A172 (cell line): ENCODE measurements around the gene PRG3. TPM values are rescaled to one million over a fixed set of nuclear protein-coding genes. Genes with fewer than 3 reads are reported as not detected.

ENCODE experiments used
- DNase-seq: peaks from one replicate; pipeline ENCODE4 v3.0.0-alpha.2; 2015; ENCODE audit warnings: low spot score
- total RNA-seq: library from RNA; depleted of rRNA; stranded (reverse); fragments of >200 nt; shearing (Covaris generic); gene quantifications from 2 replicates; pipeline ENCODE4 v1.2.3, GENCODE V29; 2014

PRG3 gene
- total RNA-seq, 1 experiment from 2014 or later, result not detected

DNA sequence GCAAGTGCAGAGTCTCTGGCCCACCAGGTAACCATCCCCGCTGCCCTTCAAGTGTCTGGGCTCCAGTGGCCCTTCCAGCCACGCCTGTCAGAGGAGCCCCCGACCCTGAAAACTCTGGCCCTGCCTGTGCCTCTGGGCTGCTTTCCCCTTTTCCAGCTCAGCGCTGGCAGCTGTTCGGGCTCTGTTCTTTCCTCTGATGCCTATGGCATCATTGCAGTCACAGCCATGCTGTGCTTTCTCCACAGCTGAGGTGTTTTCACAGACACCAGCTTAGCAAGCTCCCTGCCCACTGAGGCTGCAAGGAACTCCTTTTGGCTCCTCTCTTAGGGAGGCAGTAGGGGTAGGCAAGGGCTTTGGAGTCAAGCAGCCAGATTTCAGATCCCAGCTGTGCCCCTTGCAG, 21.6 kb downstream of the PRG3 start:
- DNase-seq, result no peak

DNA sequence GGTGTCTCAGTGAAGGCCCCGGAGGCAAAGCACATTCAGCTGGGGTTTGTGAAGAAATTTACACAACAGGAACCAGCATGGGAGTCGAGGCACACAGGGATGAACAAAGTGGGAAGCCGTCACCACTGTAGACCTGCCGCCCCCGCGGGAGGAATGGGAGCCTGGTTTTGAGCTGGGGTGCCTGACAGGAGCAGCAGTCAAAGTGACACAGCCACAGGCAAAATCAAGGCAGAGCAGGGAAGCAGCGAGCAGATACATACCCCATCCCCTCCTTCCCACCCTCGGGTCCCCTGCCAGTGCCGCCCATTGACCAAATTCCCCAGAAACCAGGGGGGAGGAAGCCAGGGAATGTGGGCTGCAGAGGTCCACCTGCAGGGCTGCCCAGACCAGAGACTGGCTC, 22.0 kb downstream of the PRG3 start:
- no peak for DNase-seq

DNA sequence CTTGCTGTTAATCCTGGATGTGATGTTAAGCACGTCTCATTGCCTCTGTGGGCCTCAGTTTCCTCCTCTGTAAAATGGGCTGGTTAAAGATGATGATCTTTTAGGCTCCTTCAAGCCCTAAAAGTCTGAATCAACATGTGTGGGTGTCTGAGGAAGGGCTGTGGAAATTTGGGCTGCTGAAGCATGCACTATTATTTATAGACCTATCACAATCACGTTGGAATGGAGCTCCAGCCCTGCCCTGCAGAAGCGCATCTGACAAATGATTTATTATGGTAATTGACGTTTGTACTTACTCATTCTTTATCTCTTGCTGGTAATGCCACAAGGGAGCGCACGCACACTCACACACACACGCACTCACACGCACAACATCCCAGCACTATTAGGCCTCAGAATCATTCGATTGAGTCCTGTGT, 22.4 kb downstream of the PRG3 start:
- no peak for DNase-seq

DNA sequence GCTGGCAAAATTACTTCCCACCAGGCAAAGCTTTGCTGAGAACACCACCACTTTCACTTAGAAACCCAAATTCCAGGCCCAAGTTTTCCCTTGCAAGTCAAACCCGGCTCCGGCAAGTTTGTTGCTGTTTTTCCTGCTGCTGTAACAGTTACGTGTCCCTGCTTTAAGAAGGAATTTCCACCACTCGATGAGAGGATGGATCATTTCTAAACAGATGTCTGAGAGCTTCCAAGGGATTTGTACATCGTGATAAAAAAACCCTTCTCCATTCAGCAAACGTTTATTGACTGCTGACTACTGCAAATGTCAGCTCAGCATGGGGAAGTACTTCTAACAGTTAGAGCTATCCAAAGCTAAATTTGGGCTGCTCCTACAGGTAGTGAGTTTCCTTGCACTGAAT, 23.1 kb downstream of the PRG3 start:
- DNase-seq, result no peak

DNA sequence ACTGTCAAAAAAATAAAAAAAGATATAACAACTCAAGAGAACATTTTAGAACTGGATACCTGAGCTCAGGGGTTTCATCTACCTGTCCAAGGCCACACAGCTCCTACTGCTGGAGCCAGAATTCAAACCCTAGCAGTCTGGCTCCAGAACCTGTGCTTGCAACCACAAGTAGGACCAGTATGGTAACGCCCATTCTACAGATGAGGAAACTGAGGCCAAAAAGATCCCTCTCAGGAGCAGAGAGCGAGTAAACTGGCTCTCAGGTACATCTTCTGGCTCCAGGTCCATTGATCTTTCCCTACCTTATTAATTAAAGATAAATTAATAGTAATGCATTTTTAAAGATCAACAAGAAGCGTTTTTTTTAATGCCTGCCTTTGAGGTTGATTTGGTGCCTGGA, 23.6 kb downstream of the PRG3 start:
- DNase-seq, result no peak

DNA sequence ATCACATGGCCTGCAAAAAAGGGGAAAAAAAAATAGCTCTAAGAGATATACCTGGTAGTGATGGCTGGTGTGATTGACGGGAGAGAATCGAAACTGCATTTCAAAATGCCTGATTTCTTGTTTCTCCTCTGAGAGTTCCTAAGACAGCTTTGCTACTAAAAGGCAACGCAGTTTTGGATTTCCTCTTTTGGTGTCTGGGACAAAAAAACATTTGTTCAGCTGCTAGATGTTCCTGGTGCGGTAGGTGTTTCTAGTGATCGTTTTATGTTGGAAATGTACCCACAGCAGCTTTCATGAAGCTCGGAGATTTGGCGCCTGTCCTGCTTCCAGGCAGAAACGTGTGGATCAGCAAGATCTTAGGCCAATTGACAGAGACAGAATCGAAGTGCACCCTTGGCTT, 24.7 kb downstream of the PRG3 start:
- DNase-seq, result no peak

DNA sequence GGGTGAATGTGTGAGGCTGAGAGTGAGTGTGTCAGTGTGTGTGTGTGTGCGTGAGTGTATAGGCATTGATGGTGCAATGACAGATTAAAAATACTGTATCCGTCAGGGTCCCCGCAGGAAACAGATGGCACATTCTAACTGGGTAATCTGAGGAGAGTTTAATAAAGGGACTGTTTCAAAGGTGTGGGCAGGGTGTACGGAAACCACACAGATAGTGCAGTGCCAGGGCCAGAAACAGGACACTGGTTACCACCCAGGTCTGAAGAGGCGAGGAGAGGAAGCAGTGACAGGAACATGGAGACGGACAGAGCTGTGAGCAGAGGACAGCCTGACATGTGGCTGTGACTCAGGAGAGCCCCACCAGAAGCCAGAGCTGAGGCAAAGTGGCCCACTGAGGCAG, 26.3 kb downstream of the PRG3 start:
- no peak for DNase-seq

DNA sequence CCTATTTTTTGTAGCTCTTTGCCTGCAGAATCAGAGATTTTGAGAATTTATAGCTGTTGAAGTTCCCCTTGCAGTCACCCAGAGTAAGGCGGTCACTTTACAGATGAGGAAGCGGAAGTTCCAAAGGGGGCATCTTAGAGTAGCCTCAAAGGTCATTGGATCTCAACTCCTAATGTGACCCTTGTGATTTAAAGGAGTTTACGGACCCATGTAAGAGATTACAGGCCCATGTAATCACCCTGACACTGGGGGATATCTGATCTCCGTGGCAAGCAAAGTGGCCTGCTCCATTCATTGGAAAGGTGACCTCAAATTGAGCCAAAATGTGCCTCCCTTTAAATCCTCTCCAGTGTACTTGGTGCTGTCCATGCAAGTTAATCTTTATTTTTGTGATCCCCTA, 27.1 kb downstream of the PRG3 start:
- DNase-seq, result no peak

DNA sequence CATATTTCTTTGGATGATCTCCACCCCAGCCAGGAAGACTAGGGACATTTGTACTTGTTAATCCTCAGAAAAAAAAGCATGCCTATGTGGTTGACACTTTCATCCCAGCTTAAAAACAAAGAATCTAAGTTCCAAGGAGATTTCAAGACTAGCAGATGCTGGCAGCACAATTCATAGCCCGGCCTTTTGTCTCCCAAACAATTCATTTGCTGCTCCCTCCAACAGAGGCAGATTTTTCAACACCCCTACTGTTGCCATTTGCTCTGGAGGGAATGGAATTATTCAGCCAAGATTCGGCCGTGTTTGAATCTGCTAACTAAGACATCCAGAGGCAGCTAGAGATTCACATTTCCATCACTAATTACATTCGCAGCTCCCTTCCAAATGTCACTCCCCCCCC, 27.5 kb downstream of the PRG3 start:
- no peak for DNase-seq

DNA sequence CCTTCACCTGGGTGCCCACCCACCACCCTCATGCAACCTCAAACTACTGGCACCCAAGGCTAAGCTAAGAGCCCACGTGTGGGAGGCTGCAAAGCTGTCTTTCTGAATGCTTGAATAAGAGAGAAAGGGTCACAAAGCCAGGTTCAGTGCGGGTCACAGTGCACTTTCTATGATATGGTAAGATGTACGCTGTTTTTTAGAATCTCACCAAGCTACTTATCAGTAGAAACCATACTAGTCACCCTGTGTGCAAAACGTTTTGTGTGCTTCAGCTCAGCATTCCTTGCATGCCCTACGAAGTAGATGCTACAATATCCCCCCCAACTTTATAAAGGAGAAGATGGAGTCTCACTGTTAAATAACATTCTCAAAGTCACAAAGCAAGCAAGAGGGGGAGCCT, 27.9 kb downstream of the PRG3 start:
- DNase-seq, result no peak

DNA sequence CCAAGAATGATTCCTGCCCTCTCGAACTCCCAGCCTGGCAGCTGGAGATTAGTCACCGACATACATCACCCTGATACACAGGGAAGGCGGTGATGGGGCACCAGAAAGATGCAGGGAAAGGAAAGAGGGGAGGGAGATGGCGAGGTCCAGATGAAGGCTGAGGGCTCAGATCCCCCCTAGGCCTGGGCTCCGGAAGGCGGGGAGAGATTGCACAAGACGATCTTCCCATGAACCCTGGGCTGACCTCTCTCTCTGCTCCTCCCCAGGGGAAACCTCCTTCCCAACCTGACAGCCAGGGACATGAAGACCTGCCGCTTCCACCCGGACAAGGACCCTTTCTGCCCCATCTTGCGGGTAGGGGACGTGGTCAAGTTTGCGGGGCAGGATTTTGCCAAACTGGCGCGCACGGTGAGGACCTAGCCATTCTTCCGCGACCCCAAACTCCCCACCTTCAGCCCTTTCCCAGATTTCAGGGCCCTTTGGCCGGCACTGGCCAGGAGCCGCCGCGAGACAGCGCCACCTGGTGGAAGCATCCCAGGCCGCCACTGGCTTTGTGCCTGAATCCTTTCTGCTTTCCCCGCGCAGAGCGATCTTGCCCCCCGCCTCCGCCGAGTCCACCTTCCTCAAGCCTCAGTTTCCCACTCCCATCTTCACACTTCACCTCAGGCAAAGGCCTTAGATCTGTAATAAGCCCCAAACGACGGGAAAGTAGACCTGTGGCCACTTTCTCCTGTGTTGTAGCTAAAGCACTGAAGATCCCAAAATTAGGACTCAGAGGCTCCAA, 31.3 kb downstream of the PRG3 start:
- peak; percentile 45 for DNase-seq

DNA sequence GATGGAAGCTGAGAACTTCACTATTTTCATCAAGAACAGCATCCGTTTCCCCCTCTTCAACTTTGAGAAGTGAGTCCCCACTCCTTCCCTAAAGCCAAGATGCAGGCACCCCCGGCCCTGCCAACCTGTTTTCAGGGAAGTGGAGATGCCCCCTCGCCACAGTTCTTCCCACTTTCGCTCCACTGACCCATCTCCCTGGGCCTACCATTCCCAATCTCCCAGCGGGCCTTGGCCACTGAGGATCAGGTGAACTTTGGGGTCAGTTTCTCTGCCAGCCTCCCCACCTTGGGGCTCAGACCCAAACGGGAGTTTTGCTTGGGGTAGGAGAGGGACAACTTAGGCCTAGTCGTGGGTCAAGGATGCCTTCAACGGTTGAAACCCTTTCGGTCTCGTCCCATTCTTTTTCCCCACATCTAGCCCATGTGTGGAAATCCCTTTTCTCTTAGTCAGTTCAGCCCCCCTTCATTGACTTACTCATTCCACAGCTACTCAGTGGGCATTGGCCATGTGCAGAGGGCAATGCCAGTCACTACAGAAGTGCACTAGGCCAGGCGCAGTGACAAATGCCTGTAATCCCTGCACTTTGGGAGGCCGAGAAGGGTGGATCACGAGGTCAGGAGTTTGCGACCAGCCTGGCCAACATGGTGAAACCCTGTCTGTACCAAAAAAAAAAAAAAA, 32.2 kb downstream of the PRG3 start:
- no peak for DNase-seq

DNA sequence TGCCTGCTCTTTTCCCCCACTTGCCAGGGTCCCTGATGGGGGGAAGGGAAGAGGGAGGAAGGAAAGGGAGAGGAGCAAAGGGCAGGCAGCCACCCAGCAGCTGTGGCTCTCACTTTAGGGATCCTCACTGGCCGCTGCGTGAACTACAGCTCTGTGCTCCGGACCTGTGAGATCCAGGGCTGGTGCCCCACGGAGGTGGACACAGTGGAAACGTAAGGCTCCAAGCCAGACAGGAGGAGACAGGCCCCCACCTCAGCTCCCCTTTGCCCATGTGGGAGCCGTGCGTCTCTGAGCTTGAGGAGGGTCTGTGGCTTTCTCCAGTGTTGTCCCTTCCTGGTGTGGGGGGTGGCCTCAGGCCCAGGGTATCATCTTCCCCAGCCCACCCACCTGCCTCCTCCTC, 32.9 kb downstream of the PRG3 start:
- DNase-seq, result no peak

DNA sequence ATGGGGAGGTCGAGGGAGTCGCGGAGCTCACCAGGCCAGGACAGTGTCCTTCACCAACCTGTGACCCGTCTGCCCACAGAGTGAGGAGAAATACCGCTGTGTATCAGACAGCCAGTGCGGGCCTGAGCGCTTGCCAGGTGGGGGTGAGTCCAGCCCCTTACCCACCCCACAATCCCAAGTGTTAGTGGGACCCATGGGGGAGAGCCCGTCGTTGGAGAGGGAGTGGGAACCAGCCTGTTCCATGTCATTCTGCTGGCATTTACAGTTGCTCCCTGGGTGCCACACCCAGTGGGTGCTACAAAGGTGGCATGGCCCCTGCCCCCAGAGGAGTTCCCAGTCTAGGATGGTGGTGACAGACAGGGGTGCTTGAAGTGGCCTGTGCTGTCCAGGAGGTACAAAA, 33.6 kb downstream of the PRG3 start:
- DNase-seq, result no peak

DNA sequence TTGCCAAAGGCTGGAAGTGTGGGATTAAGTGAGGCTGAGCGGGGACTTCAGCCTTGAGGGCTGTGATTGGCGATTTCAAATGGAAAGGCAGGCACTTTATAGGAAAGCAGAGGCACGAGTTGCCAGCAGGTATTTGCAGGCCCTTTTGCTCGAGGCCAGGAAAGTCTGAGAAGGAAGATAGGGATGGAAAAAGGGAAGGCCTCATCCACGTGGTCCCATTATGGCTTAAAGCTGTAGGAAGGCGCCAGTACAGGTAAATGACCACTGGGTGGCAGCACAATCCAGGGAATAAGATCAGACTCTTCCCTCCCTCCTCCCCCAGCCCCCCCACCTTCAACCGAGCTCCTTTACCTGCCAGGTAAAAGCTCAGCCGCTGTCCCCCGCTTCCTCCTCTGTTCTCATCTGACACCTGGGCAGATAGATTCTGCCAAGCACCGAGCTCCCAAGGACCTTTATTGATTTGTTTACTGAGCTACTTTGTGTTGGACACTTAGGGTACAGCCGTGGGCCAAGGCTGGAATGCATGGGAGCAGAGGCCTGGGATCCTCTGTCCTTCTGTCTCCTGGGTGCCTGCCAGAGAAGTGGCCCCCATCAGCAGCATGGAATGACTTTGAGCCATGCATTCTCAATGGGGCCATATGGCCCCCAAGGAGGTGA, 35.3 kb downstream of the PRG3 start:
- peak; percentile 77 for DNase-seq

DNA sequence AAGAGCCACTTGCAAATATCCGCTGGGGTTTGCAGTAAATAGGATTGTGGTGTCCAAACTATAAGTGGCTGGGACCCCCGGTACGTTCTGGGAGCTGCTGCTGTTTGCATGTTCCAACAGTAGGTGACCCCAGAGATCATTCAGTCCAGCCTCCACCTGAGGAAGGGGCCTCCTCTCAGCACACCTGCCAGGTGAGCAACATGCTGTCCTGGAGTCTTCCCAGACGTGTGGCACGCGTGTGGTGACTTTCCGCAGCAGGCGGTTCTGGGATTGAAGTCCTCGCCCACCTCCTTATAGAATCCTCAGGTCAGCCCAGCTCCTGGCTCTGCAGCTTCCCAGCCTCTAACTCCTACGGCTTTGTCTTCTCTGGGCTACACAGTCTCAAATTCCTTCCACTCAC, 36.1 kb downstream of the PRG3 start:
- no peak for DNase-seq

DNA sequence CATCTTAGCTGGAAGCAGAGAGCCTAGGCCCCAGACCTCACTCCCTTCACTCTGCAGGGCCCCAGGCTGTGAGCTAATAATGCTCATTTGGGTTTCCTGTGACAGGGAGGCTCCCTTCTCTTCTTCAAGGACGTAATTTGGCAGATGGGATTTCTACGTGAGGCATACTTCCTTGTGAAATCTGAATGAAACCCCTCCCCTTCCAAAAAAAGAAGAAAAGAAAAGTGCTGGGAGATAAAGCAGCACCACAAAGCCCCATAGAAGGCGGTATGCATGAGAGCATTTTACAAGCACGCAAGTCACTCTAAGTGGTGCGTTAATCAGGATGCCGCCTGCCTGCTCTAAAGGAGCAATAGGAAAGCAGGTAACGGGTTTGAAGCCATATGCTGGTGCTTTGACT, 37.1 kb downstream of the PRG3 start:
- DNase-seq, result no peak

DNA sequence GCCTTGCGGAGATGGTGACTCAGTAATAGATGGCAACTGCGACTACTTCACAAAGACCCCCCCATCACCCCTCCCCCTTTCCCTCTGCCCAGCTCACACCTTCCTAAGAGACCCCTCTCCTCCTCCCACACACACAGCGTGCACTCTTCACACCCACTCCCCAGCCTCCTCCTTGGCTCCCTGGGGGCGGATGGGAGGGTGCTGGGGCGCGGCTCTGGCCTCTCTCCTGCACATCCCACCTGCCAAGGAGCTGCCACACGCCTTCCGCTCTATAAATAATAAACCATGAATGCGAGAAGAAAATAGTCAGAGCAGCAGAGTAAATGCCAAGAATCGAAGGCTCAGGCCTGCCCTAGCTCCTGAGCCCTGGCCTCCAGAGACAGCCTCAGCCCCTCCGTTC, 38.2 kb downstream of the PRG3 start:
- no peak for DNase-seq

DNA sequence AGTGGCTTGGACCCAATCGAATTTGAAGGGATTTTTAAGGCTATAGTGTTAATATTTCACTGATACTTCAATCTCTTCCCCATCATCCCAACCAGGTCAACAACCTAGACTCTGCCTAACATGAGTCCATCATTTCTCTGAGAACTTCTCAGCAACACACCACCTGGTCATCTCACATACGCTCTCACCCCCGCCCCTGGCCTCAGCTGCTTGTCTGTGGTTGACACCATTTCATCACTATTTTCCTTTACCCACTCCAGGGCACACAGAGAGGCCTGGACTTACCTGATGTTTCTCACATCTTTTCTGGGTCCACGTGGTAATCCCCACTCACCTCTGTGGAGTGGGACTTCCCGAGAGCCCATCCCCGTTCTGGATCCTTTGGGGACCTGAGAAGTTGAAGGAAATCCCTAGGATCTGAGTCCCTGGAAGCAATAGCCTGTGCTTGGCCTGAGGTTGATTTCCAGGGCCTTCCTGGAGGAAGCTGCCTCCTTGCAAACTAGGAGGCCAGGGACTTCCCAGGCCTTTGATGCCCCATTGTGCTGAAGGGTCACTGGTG, 39.6 kb downstream of the PRG3 start:
- DNase-seq, result no peak

DNA sequence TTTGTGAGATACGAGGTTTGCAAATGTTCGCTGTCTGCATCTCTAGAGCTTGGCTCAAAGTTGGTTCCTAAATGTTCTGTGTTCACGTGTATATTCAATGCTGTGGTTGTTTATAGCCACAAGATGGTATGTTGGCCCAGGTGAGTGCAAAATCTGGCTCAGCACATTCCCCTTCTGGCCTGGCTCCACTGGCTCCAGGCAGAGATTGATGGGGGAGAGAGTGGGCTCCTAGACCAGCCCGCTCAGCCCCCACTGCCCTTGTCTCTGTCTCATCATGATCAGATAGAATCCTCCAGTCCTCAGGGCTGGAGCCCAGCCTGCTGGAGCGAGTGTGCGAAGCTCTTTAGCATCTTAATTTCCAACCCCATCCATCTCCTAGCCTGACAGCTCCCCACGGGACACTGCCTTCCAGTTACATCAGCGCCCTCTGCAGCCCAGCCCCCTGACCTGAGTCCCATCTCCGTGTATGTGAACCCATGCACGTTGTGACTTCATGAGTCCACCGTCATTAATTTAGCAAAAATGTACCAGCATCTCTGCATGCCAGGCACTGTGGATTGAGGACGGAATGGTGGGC, 40.8 kb downstream of the PRG3 start:
- no peak for DNase-seq

DNA sequence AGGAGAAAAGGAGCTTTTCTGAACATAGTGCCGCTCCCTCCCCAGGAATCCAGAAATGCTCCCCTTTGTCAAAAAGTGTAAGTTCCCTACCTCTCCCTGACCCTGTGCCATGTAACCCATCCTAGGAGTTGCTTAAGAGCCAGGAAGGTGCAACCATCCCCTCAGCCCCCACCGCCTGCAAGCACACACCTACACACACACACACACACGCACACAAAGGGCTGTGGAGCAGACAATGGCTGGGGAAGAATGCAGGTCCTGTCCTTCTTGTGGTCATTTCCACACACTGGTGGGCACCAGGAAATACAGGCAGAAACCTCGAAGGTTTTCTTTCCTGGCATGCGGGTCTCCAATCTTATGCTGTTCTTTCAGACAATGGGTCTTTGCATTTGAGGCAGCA, 41.6 kb downstream of the PRG3 start:
- DNase-seq, result no peak

DNA sequence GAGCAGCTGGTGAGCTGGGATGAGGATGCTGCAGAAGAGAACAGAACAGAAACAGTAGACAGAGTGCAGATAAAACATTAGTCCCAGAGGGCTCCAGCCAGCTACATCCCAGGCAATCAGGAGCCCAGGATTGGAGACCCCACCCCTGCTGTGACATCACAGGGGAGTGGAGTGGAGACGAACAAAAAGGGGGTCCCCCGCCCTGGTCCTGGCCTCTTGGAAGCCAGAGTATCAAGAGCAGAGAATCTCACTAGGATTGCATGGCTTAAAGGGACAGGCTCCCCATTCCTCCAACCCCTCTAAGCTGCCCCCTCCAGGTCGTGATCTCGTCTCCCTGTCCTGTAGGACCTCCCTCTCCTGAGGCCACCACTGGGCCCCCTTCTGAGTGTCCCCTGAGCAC, 42.8 kb downstream of the PRG3 start, which contains the start of gene P2RX3:
Gene P2RX3 (plus strand): TSS at position 211 of the 400 bp plus-strand sequence. CDS start 199 bp downstream, outside the sequence.
- no peak for DNase-seq
